T-helper 9 cell (primary cell): ENCODE results near the gene RNF138.
"Not testable (repeated sequence)": the region's sequence is repeated elsewhere in the genome, so short reads cannot be mapped to it uniquely, and the experiment has no call there.

ENCODE experiments used
- DNase-seq: peaks from one replicate; pipeline ENCODE4 v3.0.0-alpha.2; 2020
- total RNA-seq, 2 donors: gene quantifications; one replicate each; lab custom pipeline; 2026; lab: John Stamatoyannopoulos, UW

Gene RNF138, protein sequence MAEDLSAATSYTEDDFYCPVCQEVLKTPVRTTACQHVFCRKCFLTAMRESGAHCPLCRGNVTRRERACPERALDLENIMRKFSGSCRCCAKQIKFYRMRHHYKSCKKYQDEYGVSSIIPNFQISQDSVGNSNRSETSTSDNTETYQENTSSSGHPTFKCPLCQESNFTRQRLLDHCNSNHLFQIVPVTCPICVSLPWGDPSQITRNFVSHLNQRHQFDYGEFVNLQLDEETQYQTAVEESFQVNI
- 46.0 to 142 reads per million in 2 donors for total RNA-seq

DNA sequence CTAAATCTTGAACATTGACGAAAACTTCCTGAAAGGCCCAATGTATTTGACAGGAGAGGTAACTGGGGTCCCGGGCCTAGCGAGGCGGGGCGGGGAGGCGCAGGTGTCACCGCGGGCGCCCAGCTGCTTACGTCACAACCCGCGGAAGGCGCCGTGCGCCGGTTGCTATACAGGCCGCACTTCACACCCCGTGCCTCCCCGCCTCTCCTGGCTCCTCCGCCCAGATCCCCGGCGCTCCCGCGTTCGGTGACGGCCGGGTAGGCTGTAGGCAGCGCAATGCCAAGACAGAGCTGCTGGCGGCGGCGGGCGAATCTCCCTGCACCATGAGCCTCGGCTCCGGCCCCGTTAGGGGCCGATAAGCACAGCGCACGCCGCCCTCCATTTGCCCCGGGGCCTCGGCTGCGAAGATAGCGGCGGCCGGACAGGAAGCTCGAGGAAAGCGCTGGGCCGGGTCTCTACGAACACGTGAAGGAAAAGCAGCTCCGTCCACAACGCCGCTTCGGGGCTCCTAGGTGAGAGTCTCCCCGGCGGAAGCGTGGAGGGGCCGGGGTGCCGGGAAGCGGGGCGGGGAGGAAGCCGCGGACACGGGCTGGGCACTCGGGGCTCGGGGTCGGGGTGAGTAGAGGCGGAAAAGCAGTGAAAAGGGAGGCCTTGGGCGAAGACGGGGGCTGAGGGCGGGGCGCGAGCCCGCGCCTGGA is at the start of gene RNF138:
RNF138 (plus strand) TSS at position 151 of the 698 bp plus-strand sequence. CDS start 903 bp downstream, outside the sequence.
- DNase-seq, result peak; percentile 86

DNA sequence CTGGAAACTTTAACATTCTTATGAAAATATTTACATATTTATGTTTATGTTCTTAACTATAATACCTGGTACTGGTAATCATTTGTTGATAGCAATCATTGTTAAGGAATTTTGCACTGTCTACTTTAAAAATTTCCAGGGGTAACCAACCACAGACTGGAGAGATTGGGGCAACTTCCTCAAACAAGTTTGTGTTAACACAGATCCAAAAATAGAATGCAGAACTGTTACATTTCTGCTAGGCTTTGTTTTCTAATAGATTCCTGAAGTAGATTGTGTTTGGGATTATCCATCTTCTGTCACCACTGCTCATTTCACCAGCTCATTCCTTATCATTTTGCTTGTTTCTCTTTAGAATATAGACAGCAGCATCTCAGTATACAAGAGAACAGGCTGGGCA is 49.3 kb upstream of the RNF138 start:
- DNase-seq, result no peak

DNA sequence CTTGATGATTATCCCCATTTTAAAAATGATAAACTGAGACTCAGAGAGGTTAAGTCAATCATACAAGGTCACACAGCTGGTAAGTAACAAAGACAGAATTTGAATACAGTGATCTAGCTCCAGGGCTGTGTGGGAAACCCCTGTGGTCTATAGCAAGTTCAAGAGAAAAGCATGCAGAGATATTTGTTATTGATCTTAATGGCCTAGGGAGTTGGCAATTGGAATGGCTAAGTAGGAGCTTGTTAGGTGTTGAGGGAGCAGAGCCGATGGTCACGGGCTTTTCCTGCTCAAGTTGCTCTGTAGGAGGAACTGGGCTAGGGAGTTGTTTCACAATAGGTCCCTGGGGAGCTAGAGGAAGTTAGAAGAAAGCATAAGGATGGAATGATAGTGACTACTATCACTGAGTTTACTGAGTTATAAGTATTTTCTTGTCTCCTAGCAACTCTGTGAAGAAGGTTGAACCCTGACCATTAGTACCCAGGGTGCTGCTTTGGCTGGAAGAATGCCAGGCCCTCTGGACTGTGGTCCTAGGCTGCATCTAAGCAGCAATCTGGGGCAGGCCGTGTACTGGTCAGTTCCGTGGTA is 43.1 kb upstream of the RNF138 start:
- no peak for DNase-seq

DNA sequence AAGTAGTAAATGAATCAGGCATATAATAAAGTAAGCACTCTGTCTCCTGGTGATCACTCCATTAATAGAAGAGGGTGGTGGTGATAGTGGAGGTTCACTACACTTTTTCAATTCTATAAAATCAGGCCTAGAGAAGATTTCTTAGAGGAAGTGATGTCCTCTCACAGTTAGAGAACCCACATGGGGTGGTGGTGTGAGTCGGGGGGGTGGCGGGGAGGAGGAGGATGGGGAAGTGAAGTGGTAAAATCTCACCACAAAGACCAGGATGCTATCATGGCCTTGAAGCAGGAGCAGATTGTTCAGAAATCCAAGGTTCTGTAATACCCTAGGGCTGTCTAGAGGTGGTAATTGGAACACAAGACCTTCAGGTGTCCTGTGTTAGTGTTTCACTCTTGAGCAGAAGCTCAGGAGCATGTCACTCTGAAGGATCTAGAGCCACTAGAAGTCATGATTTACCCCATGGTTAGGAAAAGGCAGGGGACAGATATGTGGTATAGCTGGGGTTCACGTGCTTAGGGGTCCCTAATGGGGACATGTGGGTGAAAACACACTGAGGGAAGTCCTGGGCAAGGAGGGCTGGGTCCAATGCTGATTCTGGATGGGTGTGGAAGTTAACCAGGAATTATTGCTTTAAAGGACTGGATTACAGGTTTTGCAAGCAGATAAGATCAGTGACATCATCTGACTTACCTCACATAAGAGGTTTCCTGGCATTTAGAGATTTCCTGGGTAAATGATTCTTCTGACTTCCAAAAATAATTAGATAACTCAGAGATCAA is 42.1 kb upstream of the RNF138 start:
- peak; percentile 26 for DNase-seq

DNA sequence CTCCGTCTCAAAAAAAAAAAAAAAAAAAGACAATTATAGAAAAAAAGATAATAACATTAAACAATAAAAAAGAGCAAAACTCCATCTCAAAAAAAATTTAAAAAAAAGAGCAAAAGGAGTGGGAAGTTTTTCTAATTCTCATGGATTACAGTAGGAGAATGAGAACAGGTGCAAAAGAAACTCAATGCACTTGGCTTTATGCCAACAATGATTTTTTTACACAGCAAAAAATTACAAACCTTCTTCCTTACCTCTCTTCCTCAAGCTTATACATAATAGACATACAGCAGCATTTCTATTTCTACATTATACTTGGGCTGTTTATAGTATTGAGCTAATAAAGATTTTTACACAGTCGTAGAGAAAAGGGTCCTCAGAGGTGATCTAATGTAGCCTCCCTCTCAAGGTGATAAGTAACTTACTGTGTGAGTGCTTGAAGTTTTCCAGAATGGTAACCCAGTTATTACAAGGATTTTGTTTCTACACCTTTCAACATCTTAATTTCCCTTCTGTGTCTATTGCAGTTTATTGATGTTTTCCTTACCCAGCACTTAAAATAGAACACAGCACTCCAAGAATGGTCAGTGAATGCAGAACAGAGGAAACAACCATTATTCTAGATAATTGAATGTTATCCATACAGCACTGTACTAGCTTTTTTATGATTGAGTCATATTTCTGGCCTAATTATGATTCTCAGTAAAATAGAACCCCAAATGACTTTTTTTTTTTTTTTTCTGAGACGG is 34.9 kb upstream of the RNF138 start:
- no peak for DNase-seq

DNA sequence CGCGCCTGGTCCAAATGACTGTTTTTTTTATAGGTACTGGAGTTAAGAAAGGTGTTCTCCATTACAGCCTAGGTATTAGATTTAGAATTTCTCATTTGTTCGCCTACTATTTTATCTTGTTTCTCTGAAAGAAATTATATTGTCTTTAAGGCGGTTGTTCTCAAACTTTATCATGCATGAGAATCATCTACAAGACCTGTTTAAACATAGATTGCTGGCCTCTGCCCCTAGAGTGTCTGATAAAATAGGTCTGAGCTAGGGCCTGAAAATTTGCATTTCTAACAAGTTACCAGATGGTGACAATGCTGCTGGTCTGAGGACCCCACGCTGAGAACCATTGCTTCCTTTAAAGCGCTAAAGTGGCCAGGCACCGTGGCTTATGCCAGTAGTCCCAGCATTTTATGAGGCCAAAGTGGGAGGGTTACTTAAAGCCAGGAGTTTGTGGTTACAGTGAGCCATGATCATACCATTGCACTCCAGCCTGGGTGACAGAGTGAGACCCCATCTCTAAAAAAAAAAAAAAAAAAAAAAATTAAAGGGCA is 34.0 kb upstream of the RNF138 start:
- DNase-seq, result no peak

DNA sequence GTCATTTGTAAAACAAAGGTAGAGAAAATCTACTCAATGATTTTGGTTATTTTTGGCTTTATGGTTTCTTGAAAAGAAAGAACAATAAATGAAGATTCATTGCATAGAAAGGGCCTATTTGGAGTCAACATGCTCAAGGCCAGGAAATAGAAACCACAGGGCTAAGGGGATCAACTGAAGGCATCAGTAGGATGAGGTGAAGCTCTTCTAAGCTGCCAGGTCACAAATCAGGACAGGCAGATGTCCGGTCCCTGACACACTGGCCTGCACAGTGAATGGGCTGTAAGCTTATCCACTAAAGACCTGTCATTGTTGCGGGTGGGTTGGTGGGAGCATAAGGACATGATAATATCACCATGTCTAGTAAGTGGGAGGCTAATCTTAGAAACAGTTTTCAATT is 31.6 kb upstream of the RNF138 start:
- no peak for DNase-seq

DNA sequence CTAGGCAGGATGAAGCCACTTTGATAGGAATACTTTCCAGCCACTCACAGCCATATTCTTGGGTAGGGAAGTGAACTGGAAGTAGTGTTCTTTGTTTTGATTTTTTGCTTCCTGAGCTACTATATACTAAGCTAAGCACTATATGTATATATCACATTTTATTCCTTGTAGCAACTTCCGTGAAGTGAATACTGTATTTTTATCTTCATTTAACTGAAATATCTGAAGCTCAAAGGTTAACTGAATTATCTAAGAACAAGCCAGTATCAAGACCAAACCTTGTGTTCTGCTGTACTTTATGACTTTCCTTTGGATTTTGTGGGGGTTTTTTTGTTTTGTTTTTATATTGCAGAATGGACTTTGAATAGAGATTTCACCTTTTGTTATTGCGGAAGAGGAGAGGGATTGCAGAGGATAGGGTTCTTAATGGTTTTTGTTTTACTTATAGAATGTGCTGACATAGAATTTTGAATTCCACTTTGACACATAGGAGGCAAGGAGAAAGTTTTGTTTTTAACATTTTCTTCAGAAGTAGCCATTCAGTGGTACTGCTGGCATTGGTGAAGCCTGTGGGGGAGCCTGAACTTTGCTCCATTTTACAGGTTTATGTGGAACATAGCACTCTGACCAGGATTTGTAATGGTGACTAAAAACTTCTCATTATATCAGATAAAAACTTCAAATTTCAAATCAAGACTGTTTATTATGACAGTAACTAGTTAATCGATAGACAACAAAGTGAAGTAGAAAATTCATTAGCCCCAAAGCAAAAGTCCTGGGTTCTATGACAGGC is 24.1 kb upstream of the RNF138 start:
- DNase-seq, result no peak

DNA sequence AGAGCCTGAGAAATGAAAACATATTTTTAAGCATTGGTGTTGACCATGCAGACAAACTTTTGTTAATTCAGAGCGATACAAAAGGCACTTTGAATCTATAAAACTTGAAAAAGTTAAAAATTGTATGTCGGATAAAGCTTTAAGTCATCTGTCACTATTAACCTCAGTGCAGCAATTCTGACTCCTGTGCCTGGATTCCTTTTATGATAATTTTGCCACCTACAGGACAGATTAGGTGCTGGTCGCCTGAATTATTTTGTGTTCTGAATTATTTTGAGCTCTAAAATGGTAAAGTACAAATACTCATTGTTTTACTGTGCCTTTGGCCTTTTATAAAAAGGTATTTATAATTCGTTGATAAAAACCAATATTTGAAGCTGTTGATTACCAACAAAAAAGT is 19.4 kb upstream of the RNF138 start:
- DNase-seq, result no peak

DNA sequence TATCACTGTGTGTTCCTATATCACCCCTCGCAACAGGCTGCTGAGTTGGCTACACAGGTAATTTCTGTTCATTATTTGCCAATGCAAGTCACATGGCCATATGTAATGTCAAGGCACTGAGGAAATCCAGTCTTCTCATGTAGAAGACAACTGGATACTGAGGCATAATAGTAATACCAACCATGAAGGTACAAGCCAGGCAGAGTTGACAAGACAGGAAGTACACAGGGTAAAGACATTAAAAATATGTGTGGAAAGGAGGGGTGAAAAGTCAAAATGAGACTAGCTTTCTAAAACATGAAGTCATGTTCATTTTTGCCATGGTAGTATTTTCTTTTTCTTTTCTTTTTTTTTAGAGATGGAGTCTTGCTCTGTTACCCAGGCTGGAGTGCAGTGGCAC is 17.5 kb upstream of the RNF138 start:
- DNase-seq, result no peak

DNA sequence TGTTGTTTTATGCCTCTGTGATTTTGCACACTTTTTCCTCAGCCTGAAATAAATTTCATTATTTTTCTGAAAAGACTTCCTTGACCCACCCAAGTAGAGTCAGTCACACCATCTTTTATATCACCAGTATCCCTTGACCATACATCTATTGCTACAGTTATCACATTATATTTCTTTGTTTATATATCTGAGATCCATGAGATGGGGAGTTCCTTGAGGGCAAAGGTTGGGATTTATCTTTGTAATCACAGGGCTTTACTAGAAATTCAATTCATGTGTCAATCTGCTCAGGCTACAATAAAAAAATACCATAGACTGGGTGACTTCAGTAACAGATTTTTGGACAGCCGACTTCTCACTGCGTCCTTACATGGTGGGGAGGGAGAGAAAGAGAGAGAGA is 12.8 kb upstream of the RNF138 start:
- no peak for DNase-seq

DNA sequence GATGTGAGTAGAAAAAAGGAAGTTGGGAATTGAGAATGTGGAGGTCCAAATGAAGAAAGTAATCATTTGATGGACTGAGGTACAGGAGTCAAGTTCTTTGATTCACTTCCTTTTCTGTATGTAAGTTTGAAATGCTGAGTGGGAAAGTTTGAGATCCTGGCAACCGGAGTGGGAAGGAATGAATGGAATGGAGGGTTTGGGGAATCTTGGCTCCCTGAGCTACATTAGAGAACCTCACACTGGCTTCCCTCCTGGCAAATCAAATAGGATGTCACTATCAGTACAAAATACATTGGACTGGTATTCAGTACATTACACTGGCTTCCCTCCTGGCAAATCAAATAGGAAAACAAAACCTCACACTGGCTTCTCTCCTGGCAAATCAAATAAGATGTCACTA is 9.8 kb upstream of the RNF138 start:
- no peak for DNase-seq

DNA sequence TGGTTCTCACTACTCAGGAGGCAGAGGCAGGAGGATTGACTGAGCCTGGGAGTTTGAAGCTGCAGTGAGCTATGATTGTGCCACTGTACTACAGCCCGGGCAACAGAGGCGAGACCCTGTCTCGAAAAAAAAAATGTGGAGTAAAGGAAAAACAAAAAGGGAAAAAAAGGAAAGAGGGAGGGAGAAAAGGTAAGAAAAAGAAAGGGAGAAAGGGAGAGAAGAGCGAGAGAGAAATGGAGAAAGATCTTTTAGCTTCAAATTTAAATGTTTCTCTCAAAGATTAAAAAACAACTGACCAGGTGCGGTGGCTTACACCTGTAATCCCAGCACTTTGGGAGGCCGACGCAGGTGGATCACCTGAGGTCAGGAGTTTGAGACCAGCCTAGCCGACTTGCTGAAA is 7.9 kb upstream of the RNF138 start:
- DNase-seq, result no peak

DNA sequence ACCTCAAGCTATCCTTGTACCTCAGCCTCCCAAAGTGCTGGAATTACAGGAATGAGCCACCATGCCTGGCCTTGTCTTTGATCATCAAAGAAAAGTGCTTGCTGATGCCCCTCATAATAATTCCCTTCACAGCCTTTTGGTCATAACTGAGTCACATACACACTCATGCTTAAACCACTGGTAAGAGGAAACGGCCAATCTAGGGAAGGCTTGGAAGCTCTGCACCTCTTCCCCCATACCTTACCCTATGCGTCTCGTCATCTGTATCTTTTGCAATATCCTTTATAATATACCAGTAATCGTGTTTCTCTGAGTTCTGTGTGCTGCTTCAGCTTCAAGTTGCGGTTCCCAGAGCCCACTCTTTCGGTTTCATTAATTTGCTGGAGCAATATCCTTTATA is 4.8 kb upstream of the RNF138 start:
- no peak for DNase-seq

DNA sequence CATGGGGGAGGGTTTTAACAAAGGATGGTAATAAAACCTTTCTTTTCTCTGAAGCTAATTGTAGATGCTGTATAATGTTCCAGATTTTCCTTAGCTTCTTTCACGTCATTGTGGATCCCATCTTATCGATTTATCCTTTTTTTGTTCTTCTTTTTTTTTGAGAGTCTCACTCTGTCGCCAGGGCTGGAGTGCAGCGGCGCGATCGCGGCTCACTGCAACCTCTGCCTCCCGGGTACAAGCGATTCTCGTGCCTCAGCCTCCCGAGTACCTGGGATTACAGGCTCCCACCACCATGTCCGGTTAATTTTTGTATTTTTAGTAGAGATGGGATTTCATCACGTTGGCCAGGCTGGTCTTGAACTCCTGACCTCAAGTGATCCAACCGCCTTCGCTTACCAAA is 843 bp upstream of the RNF138 start:
- not testable (repeated sequence) for DNase-seq

DNA sequence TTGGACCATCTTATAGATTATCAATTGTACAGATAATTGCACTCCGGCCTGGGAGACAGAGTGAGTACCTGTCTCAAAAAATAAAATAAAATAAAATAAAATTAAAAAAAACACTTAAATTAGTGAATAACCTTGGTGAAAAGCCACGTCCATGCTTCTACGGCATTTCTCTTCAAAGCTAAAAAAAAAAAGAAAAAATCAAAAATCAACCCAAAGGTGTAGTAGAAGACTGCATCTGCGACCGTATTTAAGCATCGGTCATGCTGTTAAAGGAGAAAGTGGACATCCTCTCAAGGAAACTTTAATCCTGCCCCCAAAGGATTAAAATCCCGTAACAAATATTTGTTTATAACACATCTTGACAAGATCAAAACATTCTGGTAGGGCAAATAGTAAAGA is 350 bp upstream of the RNF138 start:
- DNase-seq, result no peak

DNA sequence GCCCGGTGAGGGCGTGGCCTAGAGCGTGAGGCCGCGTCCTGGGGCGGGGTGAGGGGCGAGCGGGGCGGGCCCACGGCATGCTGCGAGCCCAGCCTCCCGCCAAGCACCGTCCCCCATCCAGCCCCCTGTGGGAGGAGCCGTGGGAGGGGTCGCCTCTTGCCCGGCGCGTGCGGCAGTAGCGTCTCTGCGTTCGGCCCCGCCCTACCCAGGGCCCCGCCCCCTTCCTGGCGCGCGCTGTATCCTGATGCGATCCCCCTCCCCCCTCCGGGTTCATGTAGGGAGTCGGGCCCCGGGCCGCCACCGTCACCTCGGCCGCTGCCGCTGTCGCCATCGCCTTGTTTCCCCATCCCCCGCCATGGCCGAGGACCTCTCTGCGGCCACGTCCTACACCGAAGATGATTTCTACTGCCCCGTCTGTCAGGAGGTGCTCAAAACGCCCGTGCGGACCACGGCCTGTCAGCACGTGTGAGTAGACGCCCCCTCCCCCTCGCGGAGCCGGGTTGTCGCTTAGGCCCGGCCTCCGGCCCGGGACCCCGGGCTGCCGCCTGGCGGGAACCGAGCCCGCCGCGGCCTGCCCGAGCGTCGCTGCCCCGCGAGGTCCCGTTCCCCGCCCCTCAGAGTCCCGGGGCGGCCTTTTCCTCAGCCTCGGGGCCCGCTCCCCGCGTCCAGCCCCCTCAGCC is 888 bp downstream of the RNF138 start:
- peak; percentile 99 for DNase-seq

DNA sequence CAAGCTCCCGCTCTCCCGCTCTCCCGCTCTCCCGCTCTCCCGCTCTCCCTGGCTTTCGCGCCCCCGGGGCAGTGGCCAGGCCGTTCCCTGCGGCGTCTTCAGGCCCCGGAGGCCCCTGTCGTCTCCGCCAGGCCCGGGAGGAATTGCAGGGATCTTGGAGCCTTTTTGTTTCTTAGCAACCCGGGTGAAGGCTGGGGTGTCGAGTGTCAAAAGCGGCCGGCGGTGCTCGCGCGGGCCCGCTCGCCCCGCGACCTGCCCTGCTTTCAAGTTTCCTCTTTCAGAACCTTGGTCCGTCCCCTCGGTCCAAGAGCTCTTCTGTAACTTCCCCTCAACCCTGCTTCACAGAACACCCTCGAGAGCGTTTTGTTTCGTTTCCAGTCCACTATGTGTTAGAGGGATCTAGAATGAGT is 1.4 kb downstream of the RNF138 start:
- DNase-seq, result peak; percentile 16

DNA sequence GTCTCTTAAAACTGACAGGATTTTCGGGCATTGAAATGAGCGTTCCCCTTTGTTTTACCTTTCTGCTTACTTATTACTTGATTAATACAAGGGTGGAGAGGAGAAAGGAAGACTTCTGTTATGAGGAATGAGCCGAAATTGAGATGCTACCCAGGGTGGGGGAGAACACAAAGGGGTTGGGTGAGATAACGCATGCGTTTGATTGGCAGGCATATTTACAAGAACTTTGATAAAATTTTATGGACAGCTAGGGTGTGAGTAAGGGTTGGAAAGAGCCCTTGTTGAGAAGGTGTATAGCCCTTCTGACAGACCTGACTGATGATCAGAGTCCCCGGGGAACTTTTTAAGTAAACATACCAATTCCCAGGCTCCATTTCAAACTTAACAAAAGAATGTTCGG is 1.8 kb downstream of the RNF138 start:
- no peak for DNase-seq

DNA sequence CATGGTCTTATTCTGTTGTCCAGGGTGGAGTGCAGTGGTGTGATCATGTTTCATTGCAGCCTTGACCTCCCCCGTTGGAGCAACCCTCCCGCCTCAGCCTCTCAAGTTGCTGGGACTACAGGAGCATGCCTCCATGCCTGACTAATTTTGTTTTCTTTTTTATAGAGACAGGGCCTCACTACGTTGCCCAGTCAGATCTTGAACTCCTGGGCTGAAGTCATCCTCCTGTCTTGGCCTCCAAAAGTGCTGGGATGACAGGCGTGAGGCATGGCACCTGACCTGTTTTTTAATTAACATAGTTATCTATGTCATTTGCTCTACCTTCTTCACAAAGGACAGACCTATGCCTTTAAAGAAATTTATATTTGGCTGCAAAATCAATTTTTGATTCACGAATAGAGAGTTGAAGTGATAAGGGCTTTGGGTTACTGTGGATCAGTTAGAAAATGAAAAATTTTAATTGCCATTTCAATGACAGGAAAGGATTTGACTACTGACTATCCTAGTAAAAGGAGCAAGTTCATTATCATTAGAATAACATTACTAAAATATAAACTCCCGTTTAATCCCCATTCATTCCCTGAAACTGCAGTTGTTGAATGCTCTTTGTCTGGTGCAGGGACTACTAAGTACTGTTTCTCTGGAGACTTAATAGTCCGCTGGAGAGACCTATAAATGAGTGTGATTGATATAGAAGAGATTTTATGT is 3.7 kb downstream of the RNF138 start:
- DNase-seq, result no peak
